ENCODE results near the gene PCBP1.
"Not testable (repeated sequence)": the region's sequence is repeated elsewhere in the genome, so short reads cannot be mapped to it uniquely, and the experiment has no call there.

The PCBP1 gene

DNA sequence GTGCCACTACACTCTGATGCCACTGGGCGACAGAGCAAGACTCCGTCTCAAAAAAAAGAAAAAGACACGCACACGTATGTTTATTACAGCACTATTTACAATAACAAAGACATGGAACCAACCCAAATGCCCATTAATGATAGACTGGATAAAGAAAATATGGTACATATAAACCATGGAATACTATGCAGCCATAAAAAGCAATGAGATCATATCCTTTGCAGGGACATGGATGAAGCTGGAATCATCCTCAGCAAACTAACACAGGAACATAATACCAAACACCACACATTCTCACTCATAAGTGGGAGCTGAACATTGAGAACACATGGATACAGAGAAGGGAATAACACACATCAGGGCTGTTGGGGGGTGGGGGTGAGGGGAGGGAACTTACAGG is 32.0 kb upstream of the PCBP1 start:
- not testable (repeated sequence) for H4K12ac ChIP-seq (ENCODE audit: low read depth, low read length); H2AFZ ChIP-seq (ENCODE audit: insufficient read depth, low read length, poor library complexity); H3K4me3 ChIP-seq (ENCODE audit: low read depth, low read length); H3K23ac ChIP-seq (ENCODE audit: low read length); H2BK5ac ChIP-seq (ENCODE audit: low read depth, low read length, poor library complexity); H4K8ac ChIP-seq (ENCODE audit: low read depth, low read length); DNase-seq; H4K91ac ChIP-seq (ENCODE audit: low read depth, low read length); H3K14ac ChIP-seq (ENCODE audit: low read length); H2BK120ac ChIP-seq (ENCODE audit: insufficient read depth, low read length, poor library complexity); H2AK5ac ChIP-seq (ENCODE audit: low read length); H3K4me1 ChIP-seq (ENCODE audit: control insufficient read depth in 1 of 2, insufficient read depth in 2 of 2, low read length in 2 of 2); H3K79me2 ChIP-seq (ENCODE audit: control insufficient read depth, insufficient read depth, low read length, poor library complexity); H3K9me3 ChIP-seq (ENCODE audit: insufficient read depth, low read depth, low read length); H3K9ac ChIP-seq (ENCODE audit: low read length); H3K4me2 ChIP-seq (ENCODE audit: low read length); H3K4ac ChIP-seq (ENCODE audit: low read depth, low read length); H2BK12ac ChIP-seq (ENCODE audit: low read length); H3K79me1 ChIP-seq (ENCODE audit: low read length); H3K27ac ChIP-seq (ENCODE audit: low read depth, low read length); H3K18ac ChIP-seq (ENCODE audit: low read length); H3K27me3 ChIP-seq (ENCODE audit: insufficient read depth, low read length)
- peaks cover 11 to 14% of the 10 kb centered on the region in 2 experiments for H3K36me3 ChIP-seq (ENCODE audit: control insufficient read depth in 1 of 2, insufficient read depth in 2 of 2, low read length in 2 of 2)
- WGBS (ENCODE audit: extremely low coverage, insufficient coverage, insufficient read length): no CpG with 5 or more reads among the region's 4 CpGs

GRCh38 chr2:70061317-70061716 is 26.0 kb upstream of the PCBP1 start:
- Histone ChIP-seq H4K12ac (ENCODE audit: low read depth, low read length) (no peak overlapping the region), H2BK12ac (ENCODE audit: low read length) (no peak overlapping the region), H3K27ac (ENCODE audit: low read depth, low read length) (no peak overlapping the region), H3K79me1 (ENCODE audit: low read length) (no peaks in the 10 kb centered on the region), H3K18ac (ENCODE audit: low read length) (no peak overlapping the region), H3K23ac (ENCODE audit: low read length) (no peak overlapping the region), H4K91ac (ENCODE audit: low read depth, low read length) (no peak overlapping the region), H3K4me1 (ENCODE audit: control insufficient read depth in 1 of 2, insufficient read depth in 2 of 2, low read length in 2 of 2) (no peaks in the 10 kb centered on the region), H3K9ac (ENCODE audit: low read length) (no peak overlapping the region), H3K79me2 (ENCODE audit: control insufficient read depth, insufficient read depth, low read length, poor library complexity) (no peaks in the 10 kb centered on the region), H3K4me2 (ENCODE audit: low read length) (no peak overlapping the region), H4K8ac (ENCODE audit: low read depth, low read length) (no peak overlapping the region), H2AK5ac (ENCODE audit: low read length) (no peak overlapping the region), H3K4me3 (ENCODE audit: low read depth, low read length) (no peak overlapping the region), H3K27me3 (ENCODE audit: insufficient read depth, low read length) (no peaks in the 10 kb centered on the region), H2BK5ac (ENCODE audit: low read depth, low read length, poor library complexity) (no peak overlapping the region), H3K4ac (ENCODE audit: low read depth, low read length) (no peak overlapping the region), H3K9me3 (ENCODE audit: insufficient read depth, low read depth, low read length) (no peaks in the 10 kb centered on the region), H2BK120ac (ENCODE audit: insufficient read depth, low read length, poor library complexity) (no peak overlapping the region), H3K36me3 (ENCODE audit: control insufficient read depth in 1 of 2, insufficient read depth in 2 of 2, low read length in 2 of 2) (peaks cover 11 to 15% of the 10 kb centered on the region in 2 experiments), H2AFZ (ENCODE audit: insufficient read depth, low read length, poor library complexity) (no peak overlapping the region), H3K14ac (ENCODE audit: low read length) (no peak overlapping the region)
- peak in 1 of 2 donors; percentile 46 for DNase-seq
- no CpG with 5 or more reads among the region's 2 CpGs for WGBS (ENCODE audit: extremely low coverage, insufficient coverage, insufficient read length)

DNA sequence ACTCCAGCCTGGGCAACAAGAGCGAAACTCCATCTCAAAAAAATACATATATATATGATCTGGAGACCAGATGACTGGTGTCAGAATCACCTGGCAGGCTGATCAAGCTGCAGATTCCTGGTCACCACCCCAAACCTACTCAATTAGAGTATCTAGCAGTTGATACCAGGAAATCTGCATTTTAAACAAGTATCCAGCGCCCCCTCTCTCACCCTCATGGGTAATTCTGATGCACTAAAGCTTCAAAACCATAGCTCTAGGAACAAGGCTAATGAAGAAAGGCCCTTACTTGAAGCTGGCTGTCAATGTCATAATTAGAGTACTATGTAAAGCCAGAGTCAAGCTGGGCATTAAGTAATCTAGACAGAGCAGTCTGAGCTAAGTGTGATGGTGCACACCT is 25.0 kb upstream of the PCBP1 start:
- no CpG with 5 or more reads among the region's 2 CpGs for WGBS (ENCODE audit: extremely low coverage, insufficient coverage, insufficient read length)
- Histone ChIP-seq H4K12ac (ENCODE audit: low read depth, low read length) (no peak overlapping the region), H3K4ac (ENCODE audit: low read depth, low read length) (no peak overlapping the region), H2AFZ (ENCODE audit: insufficient read depth, low read length, poor library complexity) (no peak overlapping the region), H3K9me3 (ENCODE audit: insufficient read depth, low read depth, low read length) (no peaks in the 10 kb centered on the region), H3K4me3 (ENCODE audit: low read depth, low read length) (no peak overlapping the region), H2BK12ac (ENCODE audit: low read length) (no peak overlapping the region), H3K79me1 (ENCODE audit: low read length) (no peaks in the 10 kb centered on the region), H3K18ac (ENCODE audit: low read length) (no peak overlapping the region), H3K79me2 (ENCODE audit: control insufficient read depth, insufficient read depth, low read length, poor library complexity) (no peaks in the 10 kb centered on the region), H2AK5ac (ENCODE audit: low read length) (no peak overlapping the region), H4K8ac (ENCODE audit: low read depth, low read length) (no peak overlapping the region), H3K4me2 (ENCODE audit: low read length) (no peak overlapping the region), H3K27ac (ENCODE audit: low read depth, low read length) (no peak overlapping the region), H3K36me3 (ENCODE audit: control insufficient read depth in 1 of 2, insufficient read depth in 2 of 2, low read length in 2 of 2) (peaks cover 14 to 18% of the 10 kb centered on the region in 2 experiments), H3K27me3 (ENCODE audit: insufficient read depth, low read length) (no peaks in the 10 kb centered on the region), H3K23ac (ENCODE audit: low read length) (no peak overlapping the region), H3K4me1 (ENCODE audit: control insufficient read depth in 1 of 2, insufficient read depth in 2 of 2, low read length in 2 of 2) (no peaks in the 10 kb centered on the region), H2BK5ac (ENCODE audit: low read depth, low read length, poor library complexity) (no peak overlapping the region), H4K91ac (ENCODE audit: low read depth, low read length) (no peak overlapping the region), H2BK120ac (ENCODE audit: insufficient read depth, low read length, poor library complexity) (no peak overlapping the region), H3K14ac (ENCODE audit: low read length) (no peak overlapping the region), H3K9ac (ENCODE audit: low read length) (no peak overlapping the region)
- no peak for DNase-seq

- Histone ChIP-seq H3K23ac (ENCODE audit: low read length) (no peak overlapping the region), H4K12ac (ENCODE audit: low read depth, low read length) (no peak overlapping the region), H3K4ac (ENCODE audit: low read depth, low read length) (no peak overlapping the region), H2BK120ac (ENCODE audit: insufficient read depth, low read length, poor library complexity) (no peak overlapping the region), H3K27me3 (ENCODE audit: insufficient read depth, low read length) (no peaks in the 10 kb centered on the region), H3K14ac (ENCODE audit: low read length) (no peak overlapping the region), H3K4me1 (ENCODE audit: control insufficient read depth in 1 of 2, insufficient read depth in 2 of 2, low read length in 2 of 2) (no peaks in the 10 kb centered on the region), H3K79me1 (ENCODE audit: low read length) (no peaks in the 10 kb centered on the region), H3K4me2 (ENCODE audit: low read length) (no peak overlapping the region), H3K4me3 (ENCODE audit: low read depth, low read length) (no peak overlapping the region), H2BK12ac (ENCODE audit: low read length) (no peak overlapping the region), H2AK5ac (ENCODE audit: low read length) (no peak overlapping the region), H2AFZ (ENCODE audit: insufficient read depth, low read length, poor library complexity) (no peak overlapping the region), H4K8ac (ENCODE audit: low read depth, low read length) (no peak overlapping the region), H3K9me3 (ENCODE audit: insufficient read depth, low read depth, low read length) (no peaks in the 10 kb centered on the region), H3K79me2 (ENCODE audit: control insufficient read depth, insufficient read depth, low read length, poor library complexity) (no peaks in the 10 kb centered on the region), H2BK5ac (ENCODE audit: low read depth, low read length, poor library complexity) (no peak overlapping the region), H3K18ac (ENCODE audit: low read length) (no peak overlapping the region), H4K91ac (ENCODE audit: low read depth, low read length) (no peak overlapping the region), H3K36me3 (ENCODE audit: control insufficient read depth in 1 of 2, insufficient read depth in 2 of 2, low read length in 2 of 2) (peaks cover 6 to 15% of the 10 kb centered on the region in 2 experiments), H3K9ac (ENCODE audit: low read length) (no peak overlapping the region), H3K27ac (ENCODE audit: low read depth, low read length) (no peak overlapping the region)
- WGBS (ENCODE audit: extremely low coverage, insufficient coverage, insufficient read length): no CpG with 5 or more reads among the region's 3 CpGs
- no peak for DNase-seq
Measured at GRCh38 chr2:70068119-70068518, 19.2 kb upstream of the PCBP1 start.
